PC-9 (cell line): ENCODE data around the gene PLIN5. TPM values are rescaled to one million over a fixed set of nuclear protein-coding genes. Genes with fewer than 3 reads are reported as not detected.
"Not testable (repeated sequence)": the region's sequence is repeated elsewhere in the genome, so short reads cannot be mapped to it uniquely, and the experiment has no call there.

Source experiments
- BruUV-seq: library from RNA; stranded (reverse); fragments of 400-500 nt; replicated peaks from 2 replicates; lab custom pipeline; 2021; lab: Mats Ljungman, UMichigan
- CTCF ChIA-PET: fragments of 300-600 bp; sonication (Branson Sonifier 250); formaldehyde crosslinking; loops from one replicate; lab custom pipeline; 2022; ENCODE audit warnings: antibody characterized with exemption; lab: Charles Lee
- POLR2A ChIA-PET: fragments of 300-600 bp; sonication (Branson Sonifier 250); formaldehyde crosslinking; loops from one replicate; lab custom pipeline; 2022; ENCODE audit warnings: antibody characterized with exemption; ENCODE audit not compliant: unreplicated experiment; lab: Charles Lee
- DNase-seq, 2 experiments: peaks; one replicate each; pipeline versions ENCODE4 v3.0.0 to v3.0.0-alpha.2; 2015 to 2022; ENCODE audit warnings: mixed read lengths in 1 of 2
- H2AFZ ChIP-seq: fragments of 200-600 bp; sonication (generic); 2 replicates; pipeline ENCODE4 v1.8.1; 2017; ENCODE audit warnings: antibody characterized with exemption
- H3F3A ChIP-seq: fragments of 200-600 bp; sonication (generic); 2 replicates; pipeline ENCODE4 v1.8.1; 2017; ENCODE audit warnings: antibody characterized with exemption, mild to moderate bottlenecking, low read depth; ENCODE audit not compliant: insufficient read depth
- H3K27ac ChIP-seq: fragments of 200-600 bp; sonication (generic); 2 replicates; pipeline ENCODE4 v1.6.1; 2016; ENCODE audit warnings: mixed run types
- H3K27me3 ChIP-seq: fragments of 200-600 bp; sonication (generic); 2 replicates; pipeline ENCODE4 v1.6.1; 2016; ENCODE audit warnings: low read depth, mixed run types; ENCODE audit not compliant: insufficient read depth
- H3K36me3 ChIP-seq: fragments of 200-600 bp; sonication (generic); 2 replicates; pipeline ENCODE4 v1.6.1; 2016; ENCODE audit warnings: low read depth, mixed run types
- H3K4me1 ChIP-seq: fragments of 200-600 bp; sonication (generic); replicated peaks from 2 replicates; pipeline ENCODE4 v1.6.1; 2016; ENCODE audit warnings: mixed run types; ENCODE audit not compliant: insufficient read depth
- H3K4me2 ChIP-seq: fragments of 200-600 bp; sonication (generic); 2 replicates; pipeline ENCODE4 v1.6.1; 2017; ENCODE audit warnings: mixed run types
- H3K4me3 ChIP-seq: fragments of 200-600 bp; sonication (generic); 2 replicates; pipeline ENCODE4 v1.6.1; 2016; ENCODE audit warnings: mixed run types
- H3K79me2 ChIP-seq: fragments of 200-600 bp; sonication (generic); 2 replicates; pipeline ENCODE4 v1.6.1; 2017; ENCODE audit warnings: low read depth, mixed run types
- H3K9me2 ChIP-seq: fragments of 200-600 bp; sonication (generic); 2 replicates; pipeline ENCODE4 v1.8.1; 2017; ENCODE audit warnings: mild to moderate bottlenecking; ENCODE audit not compliant: insufficient read depth
- H3K9me3 ChIP-seq: fragments of 200-600 bp; sonication (generic); 2 replicates; pipeline ENCODE4 v1.8.1; 2016; ENCODE audit warnings: low read depth; ENCODE audit not compliant: insufficient read depth
- H4K20me1 ChIP-seq: fragments of 200-600 bp; sonication (generic); 2 replicates; pipeline ENCODE4 v1.8.1; 2017; ENCODE audit not compliant: insufficient read depth
- CTCF ChIP-seq: fragments of 200-600 bp; sonication (generic); conservative IDR thresholded peaks from 2 replicates; pipeline ENCODE4 v1.6.1; 2017; ENCODE audit warnings: mixed run types, antibody characterized with exemption, mild to moderate bottlenecking, moderate library complexity
- EZH2 ChIP-seq: fragments of 200-600 bp; sonication (generic); IDR thresholded peaks from 2 replicates; pipeline ENCODE4 v1.8.0; 2017; ENCODE audit warnings: antibody characterized with exemption, low read depth
- intact Hi-C: fragments of 100-400 bp; cut with micrococcal nuclease; formaldehyde crosslinking; loops from one replicate; pipeline ENCODE4 v1.10.0; 2022; ENCODE audit not compliant: unreplicated experiment
- total RNA-seq: library from RNA; stranded (reverse); gene quantifications from 2 replicates; pipeline ENCODE4 v1.2.3, GENCODE V29; 2021

The PLIN5 gene
- total RNA-seq, 1 experiment from 2014 or later: 4.4 TPM

GRCh38 chr19:4542896-4543841 lies 8.1 kb upstream of the PLIN5 start:
- CTCF ChIA-PET: no interaction called here
- Histone ChIP-seq H3K36me3 (no peaks in the 10 kb centered on the region), H3K4me3 (no peak overlapping the region)

GRCh38 chr19:4541806-4542145 lies 6.8 kb upstream of the PLIN5 start:
- POLR2A ChIA-PET, intact Hi-C loops: not testable (repeated sequence)

More at GRCh38 chr19:4542896-4543841, 8.1 kb upstream of the PLIN5 start:
- TF ChIP-seq EZH2 (no peak), CTCF (no peak)
- Histone ChIP-seq H3K4me2 (no peak overlapping the region), H3F3A (peaks cover 10% of the 10 kb centered on the region; the same call in 1 of the 2 replicates), H3K9me3 (no peaks in the 10 kb centered on the region), H3K4me1 (no peaks in the 10 kb centered on the region), H3K79me2 (no peaks in the 10 kb centered on the region), H3K9me2 (no peaks in the 10 kb centered on the region), H3K27me3 (no peaks in the 10 kb centered on the region), H4K20me1 (no peaks in the 10 kb centered on the region), H3K27ac (no peak overlapping the region), H2AFZ (no peak overlapping the region)
- POLR2A ChIA-PET: no interaction called here
- no TSS peak for BruUV-seq
- no peak for DNase-seq
- intact Hi-C loops: no loop called here

GRCh38 chr19:4541114-4541805 lies 6.2 kb upstream of the PLIN5 start:
- intact Hi-C loops: no loop called here

More at GRCh38 chr19:4541806-4542145, 6.8 kb upstream of the PLIN5 start:
- H3K27ac ChIP-seq, DNase-seq, H3K36me3 ChIP-seq, CTCF ChIA-PET, H3K9me3 ChIP-seq, H3K4me2 ChIP-seq, H3K79me2 ChIP-seq, BruUV-seq, H3F3A ChIP-seq, H3K9me2 ChIP-seq, H2AFZ ChIP-seq, H3K4me1 ChIP-seq, H3K27me3 ChIP-seq, H3K4me3 ChIP-seq, H4K20me1 ChIP-seq: not testable (repeated sequence)

More at GRCh38 chr19:4541114-4541805, 6.2 kb upstream of the PLIN5 start:
- no peak overlapping the region for H2AFZ ChIP-seq
- H3K4me1 ChIP-seq: peaks cover 9% of the 10 kb centered on the region
- no peaks in the 10 kb centered on the region for H3K9me2 ChIP-seq
- no TSS peak for BruUV-seq
- DNase-seq: no peak
- ChIA-PET CTCF (no interaction called here), POLR2A (interaction anchor here (0.6 to 0.7 kb wide), 2 partner anchors 69 to 109 kb away, joined by 3 read pairs; no protein-coding TSS in a partner anchor)
- H3K27me3 ChIP-seq: no peaks in the 10 kb centered on the region
- H3K79me2 ChIP-seq: no peaks in the 10 kb centered on the region
- H4K20me1 ChIP-seq: no peaks in the 10 kb centered on the region
- no peak overlapping the region for H3K27ac ChIP-seq
- H3K4me2 ChIP-seq: no peak overlapping the region
- peaks cover 8% of the 10 kb centered on the region; the same call in 1 of the 2 replicates for H3F3A ChIP-seq
- no peaks in the 10 kb centered on the region for H3K9me3 ChIP-seq
- no peaks in the 10 kb centered on the region for H3K36me3 ChIP-seq
- TF ChIP-seq EZH2 (no peak), CTCF (no peak)
- H3K4me3 ChIP-seq: no peak overlapping the region
